K562 (cell line): ENCODE data around the gene POLD2. TPM values are rescaled to one million over a fixed set of nuclear protein-coding genes. Genes with fewer than 3 reads are reported as not detected.

ENCODE experiments used
- ARNT ChIP-seq, 2 experiments: fragments of 450-650 bp; IDR thresholded peaks; 2 replicates each; pipeline ENCODE4 v1.6.1; 2016; ENCODE audit warnings: mild to moderate bottlenecking in 1 of 2
- BCL6 ChIP-seq: fragments of 250-450 bp; sonication (Bioruptor Pico); IDR thresholded peaks from 2 replicates; pipeline ENCODE4 v1.4.0; 2020
- CTBP1 ChIP-seq: fragments of 450-650 bp; IDR thresholded peaks from 2 replicates; pipeline ENCODE4 v1.6.1; 2016; ENCODE audit warnings: borderline replicate concordance
- EP400 ChIP-seq: fragments of 450-650 bp; IDR thresholded peaks from 2 replicates; pipeline ENCODE4 v1.6.1; 2017; ENCODE audit warnings: antibody characterized with exemption, mild to moderate bottlenecking, moderate library complexity
- FOXA3 ChIP-seq, 2 experiments: fragments of 450-650 bp in 1 of 2; sonication (generic) in 1 of 2; formaldehyde crosslinking; IDR thresholded peaks in 1 of 2; conservative IDR thresholded peaks in 1 of 2; 2 replicates each; pipeline versions ENCODE4 v1.4.0 to v1.8.0; 2020 to 2022; ENCODE audit warnings: mild to moderate bottlenecking in 2 of 2, missing genetic modification reagents in 1 of 2
- GATAD2A ChIP-seq: fragments of 450-650 bp; IDR thresholded peaks from 2 replicates; pipeline ENCODE4 v1.6.1; 2017
- HDAC2 ChIP-seq: fragments of 450-650 bp; IDR thresholded peaks from 2 replicates; pipeline ENCODE4 v1.6.1; 2016; ENCODE audit warnings: mild to moderate bottlenecking
- KAT8 ChIP-seq: fragments of 450-650 bp; IDR thresholded peaks from 2 replicates; pipeline ENCODE4 v1.6.1; 2016; ENCODE audit warnings: low read depth, mild to moderate bottlenecking
- MXI1 ChIP-seq: IDR thresholded peaks from 2 replicates; pipeline ENCODE4 v1.6.1; 2011; ENCODE audit warnings: low read depth, mild to moderate bottlenecking, improper control_type of control experiment, low read length
- NR4A1 ChIP-seq, 2 experiments: fragments of 250-450 bp in 1 of 2; fragments of 450-650 bp in 1 of 2; sonication (Bioruptor Pico) in 1 of 2; IDR thresholded peaks; 2 replicates each; pipeline versions ENCODE4 v1.4.0 to v1.6.1; 2016 to 2020; ENCODE audit warnings: mild to moderate bottlenecking in 2 of 2, missing compliant biosample characterization in 1 of 2, missing genetic modification characterization in 1 of 2, moderate library complexity in 1 of 2
- POLR3G ChIP-seq: IDR thresholded peaks from 2 replicates; pipeline ENCODE4 v1.6.1; 2011; ENCODE audit not compliant: insufficient read length, insufficient replicate concordance; ENCODE audit errors: extremely low read depth
- RBM22 ChIP-seq: fragments of 200-400 bp; formaldehyde crosslinking; IDR thresholded peaks from 2 replicates; pipeline ENCODE4 v1.6.1; 2018; ENCODE audit warnings: low read length, low read depth; ENCODE audit not compliant: poor library complexity, severe bottlenecking
- RCOR1 ChIP-seq, 2 experiments: IDR thresholded peaks; 2 replicates each; pipeline ENCODE4 v1.6.1; 2012; ENCODE audit warnings: low read depth in 2 of 2, low read length in 2 of 2, borderline replicate concordance in 1 of 2, improper control_type of control experiment in 1 of 2
- SP2 ChIP-seq: IDR thresholded peaks from 2 replicates; pipeline ENCODE4 v1.6.1; 2011; ENCODE audit warnings: mild to moderate bottlenecking, low read depth, low read length, moderate library complexity; ENCODE audit not compliant: poor library complexity, severe bottlenecking; ENCODE audit errors: extremely low read depth
- ZNF217 ChIP-seq: sonication (generic); formaldehyde crosslinking; IDR thresholded peaks from 2 replicates; pipeline ENCODE4 v1.8.0; 2022; ENCODE audit warnings: mild to moderate bottlenecking, missing genetic modification reagents
- ZNF583 ChIP-seq: fragments of 250-450 bp; sonication (Bioruptor Pico); IDR thresholded peaks from 2 replicates; pipeline ENCODE4 v1.4.0; 2020
- ZNF695 ChIP-seq: fragments of 450-650 bp; formaldehyde crosslinking; IDR thresholded peaks from 2 replicates; pipeline ENCODE4 v1.4.0; 2020; ENCODE audit warnings: mild to moderate bottlenecking, moderate library complexity
- ZNF77 ChIP-seq: fragments of 250-450 bp; sonication (Bioruptor Pico); IDR thresholded peaks from 2 replicates; pipeline ENCODE4 v1.5.0; 2020
- ZNF79 ChIP-seq: fragments of 250-450 bp; sonication (Bioruptor Pico); IDR thresholded peaks from 2 replicates; pipeline ENCODE4 v1.4.0; 2020; ENCODE audit warnings: low read depth, mild to moderate bottlenecking, moderate library complexity
- polyA plus RNA-seq, 8 experiments: library from polyadenylated mRNA; depleted of rRNA in 4 of 8; stranded (reverse) in 5 of 8; unstranded in 3 of 8; fragments of >200 nt; fragmentation: Nextera tagmentation in 2 of 8; fragmentation: Illumina TruSeq in 1 of 8; extraction: Ambion mirVana in 2 of 8; extraction: Trizol in 1 of 8; gene quantifications; 2 replicates each; pipeline versions ENCODE4 v1.2.1 to v1.2.3, GENCODE V29; 2011 to 2014; ENCODE audit warnings: inconsistent platforms in 1 of 8, missing spikeins in 1 of 8
- total RNA-seq, 7 experiments: library from RNA; depleted of rRNA in 6 of 7; stranded (reverse); fragments of >200 nt in 6 of 7; fragmentation: Illumina TruSeq in 2 of 7; extraction: Trizol in 2 of 7; gene quantifications; 2 replicates each; pipeline versions ENCODE4 v1.2.1 to v1.2.3, GENCODE V29; 2011 to 2021; ENCODE audit warnings: low replicate concordance in 1 of 7
- TF ChIP-seq, protein P1 (sequence below): fragments of 450-650 bp; formaldehyde crosslinking; IDR thresholded peaks from 2 replicates; pipeline ENCODE4 v1.4.0; 2022; ENCODE audit warnings: missing genetic modification characterization
- TF ChIP-seq, protein P2 (sequence below): sonication (generic); formaldehyde crosslinking; IDR thresholded peaks from 2 replicates; pipeline ENCODE4 v1.8.1; 2023; ENCODE audit warnings: mild to moderate bottlenecking, missing genetic modification reagents
- TF ChIP-seq, protein P3 (sequence below): fragments of 250-450 bp; sonication (Bioruptor Pico); IDR thresholded peaks from 2 replicates; pipeline ENCODE4 v1.5.0; 2021; ENCODE audit warnings: mild to moderate bottlenecking, moderate library complexity

Gene POLD2
- total and polyA plus RNA-seq, 9 of the 15 experiments (the other 6 are each of a cell fraction or from before 2014, with no cell fraction given), result 29.7 to 259 (median 225) TPM

DNA sequence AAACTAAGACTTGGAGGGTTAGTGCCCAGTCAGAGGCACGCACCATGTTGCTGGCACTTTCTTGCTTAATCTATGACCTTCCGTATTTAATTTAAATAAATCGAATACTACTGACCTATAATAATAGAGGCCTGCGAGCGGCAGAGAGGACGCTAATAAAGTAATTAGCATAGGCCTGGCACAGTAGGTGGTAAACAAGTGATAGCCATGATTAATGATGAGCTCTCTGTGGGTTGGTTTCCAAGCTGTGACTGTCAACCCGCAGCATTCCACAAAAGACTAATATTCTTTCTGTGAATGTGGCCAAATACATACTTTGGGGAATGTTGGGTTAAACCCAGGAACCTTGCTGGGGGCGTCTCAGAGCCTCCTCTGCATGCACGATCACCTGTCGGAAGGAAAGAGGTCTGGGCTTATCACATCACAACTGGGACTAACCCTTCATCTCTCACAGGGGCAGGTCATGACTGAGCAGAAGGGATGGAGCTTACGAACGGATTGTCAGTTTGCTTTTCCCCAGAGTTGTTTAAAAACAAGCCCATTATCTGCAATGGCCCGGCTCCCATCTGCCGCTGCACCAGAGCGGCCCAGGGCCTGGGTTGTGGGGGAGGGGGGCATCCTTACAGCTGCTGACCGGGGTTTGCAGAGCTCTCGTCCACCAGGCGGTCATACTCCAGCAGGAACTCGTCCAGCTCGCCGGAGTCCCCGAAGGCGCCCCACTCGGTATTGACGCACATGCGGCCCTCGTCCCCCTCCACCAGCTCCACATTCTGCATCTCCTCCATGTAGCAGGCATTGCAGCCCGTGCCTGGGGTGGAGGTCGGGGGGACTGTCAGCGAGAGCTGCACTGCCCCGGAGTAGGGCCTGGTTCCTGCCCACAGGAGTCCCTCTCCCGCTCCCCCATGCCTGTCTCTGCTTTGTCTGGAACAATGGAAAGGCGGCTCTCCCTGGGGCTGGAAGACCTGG lies 24.0 kb upstream of the POLD2 start (continued):
- TF ChIP-seq EP400 (peak; percentile 46; the same call in 1 of the 2 replicates), SP2 (no peak), RCOR1 (IDR thresholded peaks at IDR 0.05; ENCODE audit: borderline replicate concordance in 1 of 2, low read depth in 2 of 2, low read length in 2 of 2) (peak in 1 of 2 experiments; percentile 92; a peak in 2 of 4 replicates), MXI1 (0 out of 2 replicates have a peak, but pooled peaks have one; percentile 29), ARNT (IDR thresholded peaks at IDR 0.05) (peak in 1 of 2 experiments; percentile 48; a peak in 1 of 4 replicates), POLR3G (no peak), NR4A1 (CRISPR knock-in tag; IDR thresholded peaks at IDR 0.05) (no peak), NR4A1 (tag; IDR thresholded peaks at IDR 0.05) (no peak), ZNF217 (CRISPR knock-in tag) (no peak), BCL6 (no peak), ZNF583 (CRISPR knock-in tag) (0 out of 2 replicates have a peak, but pooled peaks have one; percentile 24), ZNF79 (CRISPR knock-in tag) (no peak), KAT8 (no peak), HDAC2 (peak; percentile 91), ZNF695 (CRISPR knock-in tag) (no peak), FOXA3 (CRISPR knock-in tag; conservative IDR thresholded peaks at IDR 0.05 in 1 of 2, IDR thresholded peaks at IDR 0.05 in 1 of 2) (no peak), RBM22 (no peak), GATAD2A (no peak), ZNF77 (CRISPR knock-in tag) (no peak), CTBP1 (peak; percentile 92)
- TF ChIP-seq, protein P1, sequence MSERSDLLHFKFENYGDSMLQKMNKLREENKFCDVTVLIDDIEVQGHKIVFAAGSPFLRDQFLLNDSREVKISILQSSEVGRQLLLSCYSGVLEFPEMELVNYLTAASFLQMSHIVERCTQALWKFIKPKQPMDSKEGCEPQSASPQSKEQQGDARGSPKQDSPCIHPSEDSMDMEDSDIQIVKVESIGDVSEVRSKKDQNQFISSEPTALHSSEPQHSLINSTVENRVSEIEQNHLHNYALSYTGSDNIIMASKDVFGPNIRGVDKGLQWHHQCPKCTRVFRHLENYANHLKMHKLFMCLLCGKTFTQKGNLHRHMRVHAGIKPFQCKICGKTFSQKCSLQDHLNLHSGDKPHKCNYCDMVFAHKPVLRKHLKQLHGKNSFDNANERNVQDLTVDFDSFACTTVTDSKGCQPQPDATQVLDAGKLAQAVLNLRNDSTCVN (CRISPR knock-in tag), result no peak
- TF ChIP-seq, protein P2, sequence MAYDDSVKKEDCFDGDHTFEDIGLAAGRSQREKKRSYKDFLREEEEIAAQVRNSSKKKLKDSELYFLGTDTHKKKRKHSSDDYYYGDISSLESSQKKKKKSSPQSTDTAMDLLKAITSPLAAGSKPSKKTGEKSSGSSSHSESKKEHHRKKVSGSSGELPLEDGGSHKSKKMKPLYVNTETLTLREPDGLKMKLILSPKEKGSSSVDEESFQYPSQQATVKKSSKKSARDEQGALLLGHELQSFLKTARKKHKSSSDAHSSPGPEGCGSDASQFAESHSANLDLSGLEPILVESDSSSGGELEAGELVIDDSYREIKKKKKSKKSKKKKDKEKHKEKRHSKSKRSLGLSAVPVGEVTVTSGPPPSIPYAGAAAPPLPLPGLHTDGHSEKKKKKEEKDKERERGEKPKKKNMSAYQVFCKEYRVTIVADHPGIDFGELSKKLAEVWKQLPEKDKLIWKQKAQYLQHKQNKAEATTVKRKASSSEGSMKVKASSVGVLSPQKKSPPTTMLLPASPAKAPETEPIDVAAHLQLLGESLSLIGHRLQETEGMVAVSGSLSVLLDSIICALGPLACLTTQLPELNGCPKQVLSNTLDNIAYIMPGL (CRISPR knock-in tag), result no peak
- TF ChIP-seq, protein P3, sequence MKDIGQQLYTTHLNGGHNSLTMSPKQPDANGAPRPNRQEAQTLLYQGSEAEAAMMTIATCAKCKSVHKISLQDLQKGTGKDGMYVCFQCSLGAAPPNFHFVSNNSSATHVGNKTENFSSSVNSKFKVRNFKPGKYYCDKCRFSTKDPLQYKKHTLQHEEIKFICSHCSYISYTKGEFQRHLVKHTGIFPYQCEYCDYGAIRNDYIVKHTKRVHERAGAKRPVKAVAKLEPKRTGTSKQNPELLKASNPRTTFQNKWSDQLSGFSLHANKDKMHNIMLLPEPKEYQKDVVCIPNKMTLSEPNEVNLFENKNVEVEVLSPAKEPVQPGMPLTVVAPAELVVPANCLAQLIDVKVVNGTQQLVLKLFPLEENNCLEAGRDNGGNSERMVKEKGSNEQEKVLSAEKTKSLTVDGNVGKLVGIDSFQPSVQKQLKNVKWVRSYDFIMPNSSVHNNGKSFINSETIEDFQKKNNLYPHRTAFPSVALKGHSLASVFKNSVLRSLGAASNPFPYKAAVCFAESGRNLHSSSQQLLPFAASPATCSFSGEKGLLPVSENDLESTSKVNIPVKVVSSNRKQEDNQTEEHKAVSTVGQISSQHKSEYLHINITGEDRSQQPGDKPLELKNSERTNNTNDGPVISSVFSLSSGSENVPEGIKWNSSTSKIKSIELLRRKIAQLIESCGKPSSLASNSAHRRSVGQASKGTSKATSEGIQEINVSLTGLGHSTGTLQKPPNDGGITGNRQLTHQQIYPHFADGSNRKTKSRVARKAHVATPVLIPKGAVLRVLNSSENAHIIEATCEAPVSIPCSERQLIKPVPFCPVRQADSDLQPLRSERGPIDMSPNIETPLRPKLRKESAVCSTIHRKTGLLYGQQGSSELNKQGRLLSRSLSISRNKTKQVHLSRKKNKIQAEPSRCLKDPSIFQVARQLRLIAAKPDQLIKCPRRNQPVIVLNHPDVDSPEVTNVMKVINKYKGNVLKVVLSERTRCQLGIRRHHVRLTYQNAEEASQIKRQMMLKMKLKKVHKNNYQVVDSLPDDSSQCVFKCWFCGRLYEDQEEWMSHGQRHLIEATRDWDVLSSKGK (CRISPR knock-in tag), result no peak
